Adrenal gland (tissue), 12 donors: ENCODE data around the gene CTBP2. TPM values are rescaled to one million over a fixed set of nuclear protein-coding genes. Genes with fewer than 3 reads are reported as not detected.
A peak's percentile ranks its signal among the peaks of the same experiment; 100 is the strongest.

Experiments used
- DNase-seq, 7 donors: peaks; one replicate each; pipeline ENCODE4 v3.0.0-alpha.2; 2019 to 2020
- H3K27ac ChIP-seq, 5 donors: fragments of 200-600 bp; sonication (generic) in 4 of 5; 1 replicate in 3 of 5; 2 replicates in 2 of 5; pipeline versions ENCODE4 v1.5.1 to v1.8.0; 2016 to 2020; ENCODE audit warnings: mild to moderate bottlenecking in 1 of 5
- H3K27me3 ChIP-seq: fragments of 200-600 bp; 2 replicates; pipeline ENCODE4 v1.8.0; 2021
- H3K36me3 ChIP-seq, 2 donors: fragments of 200-600 bp; replicated peaks in 1 of 2; 1 replicate in 1 of 2; 2 replicates in 1 of 2; pipeline versions ENCODE4 v1.5.1 to v1.8.0; 2018 to 2022
- H3K4me1 ChIP-seq, 2 donors: fragments of 200-600 bp; replicated peaks in 1 of 2; 1 replicate in 1 of 2; 2 replicates in 1 of 2; pipeline versions ENCODE4 v1.5.1 to v1.8.0; 2018 to 2021
- H3K4me3 ChIP-seq, 4 donors: fragments of 200-600 bp; sonication (generic) in 3 of 4; one replicate each; pipeline ENCODE4 v1.5.1; 2016 to 2018
- H3K9me3 ChIP-seq, 3 donors: fragments of 200-600 bp; sonication (generic) in 1 of 3; replicated peaks in 1 of 3; 1 replicate in 2 of 3; 2 replicates in 1 of 3; pipeline versions ENCODE4 v1.5.1 to v1.8.0; 2016 to 2021
- CTCF ChIP-seq, 6 experiments: fragments of 450-650 bp in 4 of 6; fragments of 200-600 bp in 2 of 6; sonication (generic) in 1 of 6; IDR thresholded peaks; 1 replicate in 5 of 6; 2 replicates in 1 of 6; pipeline versions ENCODE4 v1.5.1 to v1.8.0; 2016 to 2021; ENCODE audit warnings: antibody characterized with exemption in 6 of 6, mild to moderate bottlenecking in 2 of 6, moderate library complexity in 1 of 6
- POLR2A ChIP-seq, 2 donors: fragments of 450-650 bp; IDR thresholded peaks; one replicate each; pipeline ENCODE4 v1.6.1; 2017; ENCODE audit warnings: antibody characterized with exemption in 2 of 2, mild to moderate bottlenecking in 2 of 2, moderate library complexity in 1 of 2
- WGBS, 4 donors: extraction: QIAGEN DNeasy Blood & Tissue Kit in 2 of 4; methylation state at CpG; one replicate each; pipeline versions ENCODE4 v1.1.5 to v1.1.7; 2013 to 2017; 5-methylcytosine and 5-hydroxymethylcytosine counted together
- intact Hi-C, 2 donors: fragments of 100-400 bp; cut with DNase I; formaldehyde crosslinking; loops; one replicate each; pipeline versions ENCODE4 v1.14.1 to v1.15.0; 2022 to 2023
- polyA plus RNA-seq, 3 donors: library from polyadenylated mRNA; stranded (reverse); fragments of 200-250 nt in 2 of 3; fragments of 350-450 nt in 1 of 3; fragmentation: Illumina TruSeq in 1 of 3; extraction: RNeasy Lipid Tissue Mini Kit (QIAGEN cat#74804) in 1 of 3; gene quantifications; one replicate each; pipeline ENCODE4 v1.2.3, GENCODE V29; 2013 to 2014
- total RNA-seq, 9 donors: library from RNA; depleted of rRNA in 4 of 9; stranded (reverse); fragments of >200 nt in 4 of 9; fragments of 120-200 nt in 1 of 9; fragmentation: NEBNext Ultra II Directional in 1 of 9; extraction: Animal tissue kit (Norgen Biotek cat#: 25700) in 1 of 9; gene quantifications; one replicate each; pipeline versions ENCODE4 v1.1.0 to v1.2.4, GENCODE V29; 2013 to 2023
- donor health status: healthy with polysubstance abuse.
- donor health status: Bipolar disorder and iron deficiency.
- donor health status: DM: yes; HTN: yes; CAD: no.
- donor health status: DM: no; HTN: no; CAD: no.
- donor health status: DM: no; HTN: no; CAD: no.
- donor health status: DM: yes; HTN: yes; CAD: no.

Gene CTBP2
- total and polyA plus RNA-seq, 12 donors: 25.3 to 66.5 (median 45.7) TPM

GRCh38 chr10:125015356-125015944 lies 144.9 kb downstream of the CTBP2 start:
- Histone ChIP-seq H3K4me1 (peaks cover 8 to 48% of the 10 kb centered on the region in 2 donors), H3K36me3 (no peaks in the 10 kb centered on the region), H3K4me3 (no peak overlapping the region), H3K27ac (peak overlapping the region in 3 of 5 donors; percentile 27 to 78 (median 77)), H3K27me3 (no peaks in the 10 kb centered on the region), H3K9me3 (no peaks in the 10 kb centered on the region)
- WGBS, 4 donors: 67 to 81% (median 74%) methylated on average over 20 to 23 of the region's 23 CpGs
- TF ChIP-seq POLR2A (IDR thresholded peaks at IDR 0.05) (no peak), CTCF (IDR thresholded peaks at IDR 0.05) (no peak)
- DNase-seq: no peak
- intact Hi-C loops: no loop called here

GRCh38 chr10:125014836-125015355 lies 145.5 kb downstream of the CTBP2 start:
- 76 to 93% (median 89%) methylated on average over 15 to 19 of the region's 19 CpGs for WGBS, 4 donors
- Histone ChIP-seq H3K4me1 (peaks cover 8 to 48% of the 10 kb centered on the region in 2 donors), H3K27ac (peak overlapping the region in 2 of 5 donors; percentile 77 to 78), H3K27me3 (no peaks in the 10 kb centered on the region), H3K4me3 (no peak overlapping the region), H3K9me3 (no peaks in the 10 kb centered on the region), H3K36me3 (no peaks in the 10 kb centered on the region)
- intact Hi-C loops: no loop called here
- DNase-seq: no peak
- no peak for TF ChIP-seq CTCF (IDR thresholded peaks at IDR 0.05)
- no peak for TF ChIP-seq POLR2A (IDR thresholded peaks at IDR 0.05)

GRCh38 chr10:125014086-125014830 lies 146.1 kb downstream of the CTBP2 start:
- Histone ChIP-seq H3K4me1 (peaks cover 8 to 48% of the 10 kb centered on the region in 2 donors), H3K9me3 (no peaks in the 10 kb centered on the region), H3K27ac (peak overlapping the region in 3 of 5 donors; percentile 15 to 78 (median 77)), H3K4me3 (no peak overlapping the region), H3K36me3 (no peaks in the 10 kb centered on the region), H3K27me3 (no peaks in the 10 kb centered on the region)
- intact Hi-C loops: no loop called here
- WGBS, 4 donors: 61 to 79% (median 67%) methylated on average over 12 to 20 of the region's 20 CpGs
- TF ChIP-seq POLR2A (IDR thresholded peaks at IDR 0.05): no peak
- TF ChIP-seq CTCF (IDR thresholded peaks at IDR 0.05): no peak
- peak in 5 of 7 donors; percentile 59 to 76 (median 70) for DNase-seq

GRCh38 chr10:125013529-125013872 lies 146.9 kb downstream of the CTBP2 start:
- 96 to 100% (median 99%) methylated on average over 1 to 7 of the region's 7 CpGs for WGBS, 4 donors
- TF ChIP-seq CTCF (IDR thresholded peaks at IDR 0.05) (no peak), POLR2A (IDR thresholded peaks at IDR 0.05) (no peak)
- no peaks in the 10 kb centered on the region for H3K36me3 ChIP-seq
- H3K4me1 ChIP-seq: peaks cover 8 to 51% of the 10 kb centered on the region in 2 donors
- no peaks in the 10 kb centered on the region for H3K27me3 ChIP-seq
- no peak overlapping the region for H3K4me3 ChIP-seq
- no peak overlapping the region for H3K27ac ChIP-seq
- intact Hi-C loops: no loop called here
- no peaks in the 10 kb centered on the region for H3K9me3 ChIP-seq
- no peak for DNase-seq
